ENCODE data around the gene C5orf52. TPM values are rescaled to one million over a fixed set of nuclear protein-coding genes. Genes with fewer than 3 reads are reported as not detected.
A peak's percentile ranks its signal among the peaks of the same experiment; 100 is the strongest.

C5orf52 gene
- total and polyA plus RNA-seq, 12 donors: not detected

- H3K27me3 ChIP-seq: no peaks in the 10 kb centered on the region
- H3K27ac ChIP-seq: no peak overlapping the region
- TF ChIP-seq CTCF (IDR thresholded peaks at IDR 0.05): no peak
- H3K9me3 ChIP-seq: no peaks in the 10 kb centered on the region
- ATAC-seq: no peak
- no peak overlapping the region for H3K4me3 ChIP-seq
- intact Hi-C loops (cut with DNase I): loop anchor here in 5 of 10 donors (10.0 kb wide), 4 partner anchors 206 to 386 kb away; no protein-coding TSS in a partner anchor
- H3K4me1 ChIP-seq: peaks cover 0 to 7% (median 3%) of the 10 kb centered on the region in 9 donors
- no peak for DNase-seq
- H3K36me3 ChIP-seq: no peaks in the 10 kb centered on the region
- WGBS, 2 donors: 37 to 43% methylated on average over 2 of the region's 2 CpGs
Measured at GRCh38 chr5:157710882-157711281, 39.5 kb downstream of the C5orf52 start.

DNA sequence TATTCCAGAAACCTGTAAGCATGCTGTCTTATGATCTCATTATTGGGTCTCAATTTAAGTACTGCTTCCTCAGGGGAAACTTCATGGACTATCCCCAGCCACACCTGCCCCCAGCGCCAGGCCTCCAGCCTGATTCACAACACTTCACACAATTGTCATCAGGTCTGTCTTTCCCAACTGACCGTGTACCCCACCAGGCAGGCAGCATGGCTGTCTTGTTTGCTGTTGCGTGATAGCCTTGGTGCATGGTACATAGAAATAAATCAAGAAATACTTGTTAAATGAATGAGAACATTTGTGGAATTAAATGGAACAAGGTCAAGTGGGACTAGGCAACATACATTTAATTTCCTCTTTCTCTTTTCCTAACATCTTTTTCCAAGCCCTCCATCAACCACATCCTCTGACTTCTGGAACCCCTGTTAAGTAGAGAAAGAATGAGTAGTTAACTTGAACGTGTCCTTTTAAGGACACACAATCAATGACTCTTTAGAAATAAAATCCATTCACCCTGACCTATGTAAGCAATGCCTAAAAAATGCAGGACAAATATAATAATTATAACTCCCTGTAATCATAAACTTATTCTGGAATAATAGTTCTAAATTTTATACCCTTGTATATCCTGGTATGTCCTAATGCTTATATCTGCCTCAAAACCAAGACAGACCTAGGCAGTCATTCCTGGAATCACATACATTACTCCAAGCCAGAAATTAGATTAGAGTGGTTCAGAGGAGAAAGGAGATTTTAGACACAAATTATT is 42.7 kb downstream of the C5orf52 start:
- peaks cover 0 to 16% (median 12%) of the 10 kb centered on the region in 9 donors for H3K4me1 ChIP-seq
- H3K27me3 ChIP-seq: no peaks in the 10 kb centered on the region
- no peak for TF ChIP-seq CTCF (IDR thresholded peaks at IDR 0.05)
- ATAC-seq (no peak), DNase-seq (no peak)
- no peak overlapping the region for H3K27ac ChIP-seq
- no peaks in the 10 kb centered on the region for H3K36me3 ChIP-seq
- no peak overlapping the region for H3K4me3 ChIP-seq
- WGBS, 2 donors: 87 to 91% methylated on average over 4 of the region's 4 CpGs
- intact Hi-C loops (cut with DNase I): loop anchor here in 5 of 10 donors (10.0 kb wide), 4 partner anchors 209 to 389 kb away; no protein-coding TSS in a partner anchor
- H3K9me3 ChIP-seq: no peaks in the 10 kb centered on the region

GRCh38 chr5:157714596-157714864 is 43.2 kb downstream of the C5orf52 start:
- H3K9me3 ChIP-seq: no peaks in the 10 kb centered on the region
- intact Hi-C loops (cut with DNase I): loop anchor here in 5 of 10 donors (10.0 kb wide), 4 partner anchors 210 to 390 kb away; no protein-coding TSS in a partner anchor
- H3K27me3 ChIP-seq: no peaks in the 10 kb centered on the region
- no peak for TF ChIP-seq CTCF (IDR thresholded peaks at IDR 0.05)
- no peak for DNase-seq
- H3K36me3 ChIP-seq: no peaks in the 10 kb centered on the region
- H3K4me1 ChIP-seq: peaks cover 0 to 17% (median 12%) of the 10 kb centered on the region in 9 donors
- no peak overlapping the region for H3K27ac ChIP-seq
- H3K4me3 ChIP-seq: no peak overlapping the region
- no peak for ATAC-seq

DNA sequence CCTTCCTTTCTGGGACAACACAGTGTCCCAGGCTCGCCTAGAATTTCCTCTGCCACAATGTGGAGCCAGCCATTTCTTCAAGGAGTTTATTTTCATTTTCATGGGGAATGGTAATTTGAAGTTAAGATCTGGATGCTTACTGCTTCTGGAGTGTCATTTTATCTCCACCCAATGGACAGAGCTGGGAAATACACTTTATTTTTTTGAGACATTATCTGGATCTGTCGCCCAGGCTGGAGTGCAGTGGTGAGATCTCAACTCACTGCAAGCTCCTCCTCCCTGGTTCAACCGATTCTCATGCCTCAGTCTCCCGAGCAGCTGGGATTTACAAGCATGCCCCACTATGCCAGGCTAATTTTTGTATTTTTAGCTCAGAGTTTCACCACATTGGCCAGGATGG is 47.2 kb downstream of the C5orf52 start:
- DNase-seq: peak in 1 of 2 donors; percentile 23
- peak overlapping the region in 3 of 10 donors; percentile 7 to 44 (median 13) for H3K27ac ChIP-seq
- intact Hi-C loops (cut with DNase I): loop anchor here (1.0 to 10.0 kb wide), 12 partner anchors 46 to 394 kb away; partner anchors contain the start of gene C5orf52 (in 2 of the 10)

More for the DNA sequence above, 47.2 kb downstream of the C5orf52 start:
- peak; percentile 72 to 94 (median 88) for ATAC-seq
- Histone ChIP-seq H3K4me1 (peaks cover 0 to 13% (median 9%) of the 10 kb centered on the region in 9 donors), H3K36me3 (no peaks in the 10 kb centered on the region), H3K9me3 (peaks cover 0 to 14% (median 0%) of the 10 kb centered on the region in 11 donors), H3K4me3 (no peak overlapping the region), H3K27me3 (no peaks in the 10 kb centered on the region)
- TF ChIP-seq CTCF (IDR thresholded peaks at IDR 0.05): peak; percentile 34 to 83 (median 68)
- 2 to 4% methylated on average over 4 of the region's 4 CpGs for WGBS, 2 donors
